K562 treated with DMSO at 1 percent for 12 hours (cell line): ENCODE measurements around the gene RSRC1. TPM values are rescaled to one million over a fixed set of nuclear protein-coding genes. Genes with fewer than 3 reads are reported as not detected.

Experiments used
- total RNA-seq: library from RNA; unstranded; fragments of 300-600 nt; gene quantifications from 2 replicates; pipeline ENCODE4 v1.2.3, GENCODE V29; 2022; ENCODE audit not compliant: insufficient read depth

RSRC1 gene
- 19.0 and 33.1 TPM in 2 replicates for total RNA-seq

GRCh38 chr3:158109804-158110657, at the start of gene RSRC1:
Gene RSRC1, plus strand, starts transcription at chr3:158110089. Its CDS starts 12,016 bp downstream, at chr3:158122105.

GRCh38 chr3:158570999-158571702, 461.3 kb downstream of the RSRC1 start, which contains the start of gene MLF1:
Gene MLF1, plus strand, starts transcription at chr3:158571194. Its CDS starts 107 bp downstream, at chr3:158571301.

Other genes with a start within 250 kb of the RSRC1 start
- gene SHOX2, start 3.7 kb upstream of the RSRC1 start, total RNA-seq = 6.3 and 14.5 TPM in 2 replicates